Fibroblast of villous mesenchyme (primary cell): ENCODE measurements around the gene JAZF1. TPM values are rescaled to one million over a fixed set of nuclear protein-coding genes. Genes with fewer than 3 reads are reported as not detected.
A peak's percentile ranks its signal among the peaks of the same experiment; 100 is the strongest.

Experiments used
- DNase-seq: peaks from one replicate; pipeline ENCODE4 v3.0.0-alpha.2; 2010; ENCODE audit warnings: low read depth
- H3K4me3 ChIP-seq: 2 replicates; pipeline ENCODE4 v1.5.1; 2011; ENCODE audit warnings: low read depth, mild to moderate bottlenecking, low read length
- CTCF ChIP-seq: IDR thresholded peaks from 2 replicates; pipeline ENCODE4 v1.5.1; 2012; ENCODE audit warnings: low read depth, mild to moderate bottlenecking, low read length; ENCODE audit not compliant: insufficient read depth
- total RNA-seq: library from RNA; depleted of rRNA; stranded (reverse); fragments of >200 nt; gene quantifications from 2 replicates; pipeline ENCODE4 v1.2.3, GENCODE V29; 2012

Gene JAZF1
- total RNA-seq, 1 donor, result 38.4 TPM

GRCh38 chr7:28169230-28169629 lies 11.4 kb downstream of the JAZF1 start:
- no peak overlapping the region for H3K4me3 ChIP-seq
- peak; percentile 62 for DNase-seq

GRCh38 chr7:28168393-28169158 lies 12.0 kb downstream of the JAZF1 start:
- DNase-seq, result no peak
- no peak for TF ChIP-seq CTCF
- no peak overlapping the region for H3K4me3 ChIP-seq

More at GRCh38 chr7:28169230-28169629, 11.4 kb downstream of the JAZF1 start:
- no peak for TF ChIP-seq CTCF

- no peak for TF ChIP-seq CTCF
- H3K4me3 ChIP-seq, result no peak overlapping the region
- peak; percentile 84 for DNase-seq
These were observed 13.4 kb downstream of the JAZF1 start for GRCh38 chr7:28166982-28167715.

GRCh38 chr7:28165961-28166955 lies 14.3 kb downstream of the JAZF1 start:
- DNase-seq, result peak; percentile 96
- H3K4me3 ChIP-seq, result no peak overlapping the region
- TF ChIP-seq CTCF, result no peak

GRCh38 chr7:28165261-28165660 lies 15.3 kb downstream of the JAZF1 start:
- no peak for TF ChIP-seq CTCF
- no peak for DNase-seq
- no peak overlapping the region for H3K4me3 ChIP-seq

- TF ChIP-seq CTCF, result peak; percentile 15
- H3K4me3 ChIP-seq, result no peak overlapping the region
- DNase-seq, result peak; percentile 93
These were observed 16.6 kb downstream of the JAZF1 start for GRCh38 chr7:28163949-28164348.
